GM18508 (cell line): ENCODE data around the gene CYTH4.

Source experiments
- ATAC-seq: cut with Tn5 transposase; IDR thresholded peaks from one replicate; pipeline ENCODE4 v1.9.1; 2021; ENCODE audit warnings: moderate number of reproducible peaks; ENCODE audit not compliant: insufficient read depth, unreplicated experiment

Gene CYTH4

GRCh38 chr22:37269936-37270678 is 12.2 kb upstream of the CYTH4 start:
- ATAC-seq = no peak

GRCh38 chr22:37270928-37271650 is 11.2 kb upstream of the CYTH4 start:
- no peak for ATAC-seq

GRCh38 chr22:37273126-37273845 is 9.0 kb upstream of the CYTH4 start:
- no peak for ATAC-seq

DNA sequence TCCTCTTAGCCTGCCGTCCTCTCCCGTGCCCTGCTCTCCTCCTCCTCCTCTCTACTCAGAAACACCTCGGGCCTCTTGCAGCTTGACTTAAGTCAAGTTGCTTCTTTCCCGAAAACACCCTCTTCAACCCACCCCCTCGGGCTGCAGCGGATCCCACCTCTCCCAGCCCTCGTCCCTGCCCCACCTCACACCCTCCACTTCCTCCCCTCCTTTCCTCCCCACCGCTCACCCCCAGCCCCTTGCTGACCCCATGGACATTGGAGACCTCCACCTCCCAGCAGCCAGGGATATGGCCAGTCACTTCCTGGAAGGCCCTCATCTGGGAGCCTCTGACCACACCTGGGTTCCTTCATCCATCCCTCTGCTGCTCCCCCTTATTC is 8.5 kb upstream of the CYTH4 start:
- no peak for ATAC-seq

DNA sequence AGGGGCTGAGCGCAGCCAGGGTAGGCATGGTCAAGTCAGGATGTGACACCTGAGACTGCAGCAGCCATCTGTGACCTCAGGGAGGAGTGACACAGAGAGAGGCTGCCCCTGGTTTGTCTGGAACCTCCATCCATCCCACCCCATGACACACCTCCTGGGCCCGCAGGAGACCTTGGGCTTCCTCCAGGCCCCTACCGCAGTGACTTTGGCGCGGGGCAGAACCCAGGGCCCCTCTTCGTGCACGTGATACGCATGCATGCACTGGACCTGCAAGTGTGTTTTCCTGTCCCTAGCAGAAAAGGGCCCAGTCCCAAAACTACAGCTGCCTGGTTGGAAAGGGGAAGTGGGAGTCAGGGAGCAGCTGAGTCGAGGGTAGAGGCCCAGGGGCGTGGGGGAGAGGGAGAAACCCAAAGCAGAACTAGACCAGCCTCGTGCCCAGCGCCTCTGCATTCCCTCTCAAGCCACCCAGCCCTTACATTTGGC is 7.9 kb upstream of the CYTH4 start:
- ATAC-seq = no peak

DNA sequence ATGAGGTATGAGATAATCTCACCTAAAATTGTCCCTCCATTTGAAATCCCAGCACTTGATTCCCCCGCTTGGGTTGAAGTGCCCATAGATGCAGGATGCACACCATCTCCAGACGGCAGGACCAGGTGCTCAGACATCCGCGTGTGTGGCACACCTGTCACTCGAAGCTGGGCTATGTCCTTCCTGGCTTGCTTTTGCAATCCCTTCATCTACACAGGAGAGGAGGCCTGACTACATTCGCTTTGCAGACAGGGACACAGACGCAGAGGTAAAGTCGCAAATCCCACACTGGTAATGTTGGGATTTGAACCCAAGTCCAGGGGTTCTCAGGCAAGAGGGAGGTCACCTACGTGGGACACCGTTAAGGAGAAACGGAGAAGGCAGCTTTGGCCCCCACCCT is 7.2 kb upstream of the CYTH4 start:
- no peak for ATAC-seq

DNA sequence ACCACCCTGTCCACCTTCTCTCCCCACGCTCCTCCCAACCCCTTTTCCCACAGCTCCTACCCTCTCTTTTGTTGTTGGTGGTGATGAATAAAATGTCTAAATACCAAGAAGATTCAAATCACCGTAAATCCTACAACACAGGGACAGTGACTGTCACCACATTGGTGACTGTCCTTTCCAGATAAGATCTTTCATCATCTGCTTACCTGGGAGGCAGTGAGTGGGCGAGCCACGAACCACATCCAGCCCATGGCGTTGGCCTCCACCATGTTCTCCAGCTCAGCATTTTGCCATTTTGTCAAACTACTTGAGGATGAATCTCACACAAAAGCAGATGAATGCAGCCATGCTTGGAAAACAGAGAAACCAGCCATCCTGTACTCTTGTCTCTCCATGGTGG is 6.7 kb upstream of the CYTH4 start:
- no peak for ATAC-seq

DNA sequence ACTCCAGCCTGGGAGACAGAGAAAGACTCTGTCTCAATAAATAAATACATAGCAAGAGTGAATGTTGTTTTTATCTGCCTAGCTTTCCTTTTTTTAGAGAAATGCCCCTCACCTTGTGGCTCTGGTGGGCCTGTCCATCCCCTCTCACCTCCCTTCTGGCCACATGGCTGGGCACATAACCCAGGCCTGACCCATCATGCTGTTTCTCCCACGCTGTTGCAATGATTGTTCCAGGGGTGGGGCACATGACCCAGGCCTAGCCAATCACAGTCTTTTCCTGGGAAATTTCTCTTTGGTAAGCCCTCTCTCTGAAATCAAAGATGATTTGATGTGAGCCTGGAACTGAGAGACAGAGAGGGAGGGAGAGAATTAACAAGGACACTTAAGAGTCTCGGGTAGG is 5.5 kb upstream of the CYTH4 start:
- no peak for ATAC-seq

DNA sequence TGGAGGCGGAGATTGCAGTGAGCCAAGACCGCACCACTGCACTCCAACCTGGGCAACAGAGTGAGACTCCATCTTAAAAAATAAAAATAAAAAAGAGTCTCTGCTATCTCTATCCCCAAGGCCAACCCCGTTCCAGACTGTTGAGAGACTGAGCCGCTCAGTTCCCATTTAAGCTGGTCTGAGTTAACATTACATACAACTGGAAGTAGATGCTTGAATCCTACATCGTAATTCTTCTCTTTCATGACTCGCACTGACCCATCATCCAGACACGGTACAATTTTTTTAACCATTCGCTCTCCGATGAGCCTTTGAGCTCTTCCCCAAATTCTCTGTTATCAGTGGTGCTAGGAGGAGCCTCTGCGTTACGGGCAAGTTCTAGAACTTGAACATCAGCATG is 4.9 kb upstream of the CYTH4 start:
- ATAC-seq = no peak

- ATAC-seq = no peak
Observed at GRCh38 chr22:37278261-37278660, 4.0 kb upstream of the CYTH4 start.

DNA sequence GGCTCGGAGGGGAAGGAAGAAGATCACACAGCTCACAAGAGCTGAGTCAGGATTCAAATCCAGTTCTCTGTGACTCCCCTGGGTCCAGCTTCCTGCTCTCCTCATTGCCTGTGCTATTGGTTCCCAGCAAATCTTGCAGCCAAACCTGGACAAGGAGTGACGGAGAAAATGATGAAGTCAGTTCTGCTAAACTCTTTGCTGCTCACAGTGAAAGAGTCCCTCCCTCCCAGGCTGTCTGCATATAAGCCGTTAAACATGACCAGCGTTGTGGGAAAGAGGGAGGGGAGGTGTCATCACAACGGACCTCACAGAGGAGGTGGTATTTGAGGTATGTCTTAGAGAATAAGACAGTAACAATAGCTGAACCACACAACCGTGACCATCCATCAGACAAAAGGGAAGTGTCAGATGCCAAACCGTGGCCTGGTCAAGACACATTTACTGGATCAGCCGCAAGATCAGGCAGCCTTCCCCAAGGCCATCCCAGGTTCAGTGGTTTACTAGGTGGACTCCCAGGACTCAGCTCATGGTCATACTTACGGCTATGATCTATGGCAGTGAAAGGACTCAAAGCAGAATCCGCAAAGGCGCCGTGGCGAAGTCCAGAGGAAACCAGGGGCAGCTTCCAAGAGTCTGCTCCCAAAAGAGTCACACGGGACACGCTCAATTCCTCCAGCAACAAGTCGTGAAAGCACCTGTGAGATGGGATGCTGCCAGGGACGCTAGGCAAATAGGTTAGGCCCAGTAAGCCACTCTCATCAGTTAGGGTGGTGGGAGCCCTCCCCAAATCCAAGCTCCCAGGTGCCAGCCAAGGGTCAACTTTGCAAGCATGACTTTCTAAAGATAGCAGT is 2.8 kb upstream of the CYTH4 start:
- ATAC-seq = no peak

DNA sequence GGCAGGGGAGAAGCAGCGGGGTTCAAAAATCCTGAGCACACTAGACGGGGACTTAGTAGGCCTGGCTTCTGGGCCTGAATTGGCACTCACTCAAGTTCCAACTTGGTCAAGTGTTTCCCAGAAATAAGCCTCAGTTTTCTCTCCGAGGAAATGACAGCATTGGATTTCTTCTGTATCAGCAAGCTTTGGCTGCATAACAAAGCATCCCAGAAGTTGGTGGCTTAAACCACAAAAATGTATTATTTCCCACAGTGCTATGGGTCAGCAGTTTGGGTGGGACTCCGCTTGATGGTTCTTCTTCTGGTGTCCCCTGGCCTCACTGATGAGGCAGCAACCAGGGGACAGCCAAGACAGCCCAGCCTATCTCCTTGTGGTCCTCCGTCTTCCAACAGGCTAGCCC is 1.6 kb upstream of the CYTH4 start:
- no peak for ATAC-seq

- ATAC-seq = no peak
Observed at GRCh38 chr22:37281195-37281594, 1.1 kb upstream of the CYTH4 start.

DNA sequence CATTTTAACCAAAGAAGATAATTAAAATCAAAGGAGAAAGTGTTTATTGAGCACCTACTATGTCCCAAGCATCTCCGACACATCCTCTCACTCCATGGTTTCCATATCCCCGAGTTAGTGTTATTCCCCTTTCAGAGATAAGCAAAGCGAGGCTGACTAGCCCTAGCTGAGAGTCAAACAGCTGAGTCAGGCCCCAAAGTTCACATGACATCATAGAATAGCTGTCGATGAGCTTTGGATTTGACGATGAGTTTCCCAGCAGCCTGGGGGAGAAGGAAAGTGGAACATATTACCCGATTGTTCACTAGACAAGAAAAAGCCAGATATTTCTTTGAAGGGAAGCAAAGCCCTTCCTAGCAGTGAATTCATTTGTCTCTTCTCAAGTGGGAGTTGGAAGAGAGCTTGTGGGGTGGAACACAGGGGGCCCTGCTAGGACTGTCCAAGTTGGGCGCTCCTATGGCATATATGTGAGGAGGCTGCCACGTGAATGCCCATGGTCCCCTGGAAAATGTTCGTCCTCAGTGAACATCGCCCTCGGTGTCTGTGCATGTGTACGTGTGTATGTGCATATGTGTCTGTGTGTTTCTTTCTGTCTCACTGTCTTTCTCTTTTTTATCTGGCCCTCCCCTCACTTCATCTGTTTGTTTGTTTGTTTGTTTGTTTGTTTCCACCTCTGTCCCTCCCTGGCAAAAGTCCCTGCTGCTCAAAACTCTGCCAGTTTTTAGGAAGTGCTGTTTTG is 493 bp upstream of the CYTH4 start:
- ATAC-seq = no peak

- no peak for ATAC-seq
Observed at GRCh38 chr22:37283393-37283937, 1.2 kb downstream of the CYTH4 start.

DNA sequence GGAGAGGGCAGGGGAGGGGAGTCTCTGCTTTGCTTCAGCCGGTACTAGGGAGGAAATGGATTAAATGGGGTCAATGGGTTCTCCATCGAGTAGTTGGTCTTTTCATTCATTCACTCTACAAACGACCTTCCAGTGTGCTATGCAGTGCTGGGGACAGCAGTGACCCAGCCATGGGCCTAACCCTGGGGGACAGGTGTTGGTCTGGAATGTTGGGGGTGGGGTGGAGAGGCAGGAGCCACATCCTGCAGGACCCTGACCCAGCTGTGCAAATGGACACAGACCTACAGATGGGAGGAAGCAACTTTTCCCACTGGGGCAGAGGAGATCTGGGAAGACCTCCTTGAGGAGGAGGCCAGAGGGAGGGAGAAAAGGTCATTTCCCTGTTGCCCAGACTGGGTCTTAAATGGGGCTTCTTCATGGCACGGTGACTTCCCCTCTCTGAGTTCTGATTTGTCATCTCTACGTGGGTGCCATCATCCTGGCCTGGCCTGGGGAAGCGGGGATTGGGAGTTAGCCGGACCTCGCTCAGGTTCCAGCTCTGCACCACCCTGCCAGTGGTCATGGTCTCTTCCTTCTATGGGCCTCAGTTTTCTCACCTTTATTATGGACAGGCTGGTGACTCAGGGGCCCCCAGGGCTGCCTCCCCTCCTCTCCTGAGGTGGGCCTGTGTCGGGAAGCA is 2.0 kb downstream of the CYTH4 start:
- no peak for ATAC-seq

DNA sequence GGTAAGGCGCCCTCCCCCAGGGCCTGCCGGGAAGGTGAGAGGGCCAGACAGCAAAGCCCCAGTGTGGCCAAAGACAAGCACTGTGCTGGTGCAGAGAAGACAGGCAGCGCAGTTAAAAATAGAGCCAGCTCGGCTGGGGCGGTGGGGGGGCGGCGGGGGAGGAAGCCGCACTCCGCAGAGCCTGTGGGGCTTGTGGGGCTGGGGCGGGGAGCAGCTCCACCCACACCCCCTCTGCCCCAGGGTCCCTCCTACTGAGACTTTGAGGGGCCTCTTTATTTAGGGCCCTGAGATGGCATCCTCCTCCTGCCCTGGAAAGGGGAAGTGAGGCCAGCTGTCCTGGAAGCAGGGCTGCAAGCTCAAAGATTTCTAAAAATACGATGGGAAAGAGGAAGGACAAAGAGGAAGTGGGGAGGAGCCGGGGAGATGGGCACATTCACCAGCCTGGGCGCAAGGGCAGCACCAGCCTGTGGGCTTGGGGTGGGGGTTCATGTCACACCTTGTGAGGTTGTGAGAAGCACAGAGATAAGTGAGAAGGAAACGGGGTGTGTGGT is 2.6 kb downstream of the CYTH4 start:
- no peak for ATAC-seq

DNA sequence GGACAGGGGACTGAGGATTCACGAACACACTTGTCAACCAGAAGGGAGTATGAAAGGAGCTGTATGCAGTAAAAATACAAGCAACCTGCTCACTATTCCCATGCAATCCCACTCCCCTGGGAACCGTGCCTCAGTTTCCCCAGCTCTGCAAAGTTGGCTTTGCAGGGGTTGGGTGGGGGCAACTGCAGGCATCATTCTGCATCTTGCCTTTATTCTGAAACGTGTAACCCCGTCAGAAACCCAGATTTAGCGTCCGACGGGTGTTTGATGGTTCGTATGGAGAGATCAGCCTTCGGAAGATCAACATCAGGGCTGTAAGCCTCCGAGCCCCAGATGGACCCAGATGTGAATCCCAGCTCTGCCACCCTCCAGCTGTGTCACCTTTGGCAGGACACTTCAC is 3.6 kb downstream of the CYTH4 start:
- no peak for ATAC-seq

GRCh38 chr22:37287550-37287951 is 5.2 kb downstream of the CYTH4 start:
- no peak for ATAC-seq
